ENCODE results near the gene ZNF99. TPM values are rescaled to one million over a fixed set of nuclear protein-coding genes. Genes with fewer than 3 reads are reported as not detected.
"Not testable (repeated sequence)": the region's sequence is repeated elsewhere in the genome, so short reads cannot be mapped to it uniquely, and the experiment has no call there.

Gene ZNF99
- polyA plus RNA-seq, 1 experiment = not detected

DNA sequence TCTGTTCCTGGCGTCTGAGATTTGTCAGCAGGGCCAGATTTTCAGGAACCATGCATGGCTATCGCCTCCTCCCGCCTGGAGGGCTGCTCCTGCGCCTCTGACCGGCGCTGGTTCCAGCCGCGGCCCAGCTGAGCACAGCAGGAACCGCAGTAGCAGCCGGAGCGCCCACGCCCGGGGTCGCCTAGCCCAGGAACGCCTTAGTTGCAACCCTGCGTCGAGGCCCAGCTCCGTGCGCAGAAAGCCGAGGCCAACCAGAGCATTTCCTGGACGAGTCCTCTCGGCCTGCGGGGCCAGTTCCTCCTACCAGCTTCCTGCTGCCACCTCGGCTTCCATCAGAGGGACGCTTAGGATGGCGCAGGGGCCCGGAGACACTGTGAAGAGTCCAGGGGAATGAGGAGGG lies 75.0 kb downstream of the ZNF99 start:
- TF ChIP-seq, protein P1, sequence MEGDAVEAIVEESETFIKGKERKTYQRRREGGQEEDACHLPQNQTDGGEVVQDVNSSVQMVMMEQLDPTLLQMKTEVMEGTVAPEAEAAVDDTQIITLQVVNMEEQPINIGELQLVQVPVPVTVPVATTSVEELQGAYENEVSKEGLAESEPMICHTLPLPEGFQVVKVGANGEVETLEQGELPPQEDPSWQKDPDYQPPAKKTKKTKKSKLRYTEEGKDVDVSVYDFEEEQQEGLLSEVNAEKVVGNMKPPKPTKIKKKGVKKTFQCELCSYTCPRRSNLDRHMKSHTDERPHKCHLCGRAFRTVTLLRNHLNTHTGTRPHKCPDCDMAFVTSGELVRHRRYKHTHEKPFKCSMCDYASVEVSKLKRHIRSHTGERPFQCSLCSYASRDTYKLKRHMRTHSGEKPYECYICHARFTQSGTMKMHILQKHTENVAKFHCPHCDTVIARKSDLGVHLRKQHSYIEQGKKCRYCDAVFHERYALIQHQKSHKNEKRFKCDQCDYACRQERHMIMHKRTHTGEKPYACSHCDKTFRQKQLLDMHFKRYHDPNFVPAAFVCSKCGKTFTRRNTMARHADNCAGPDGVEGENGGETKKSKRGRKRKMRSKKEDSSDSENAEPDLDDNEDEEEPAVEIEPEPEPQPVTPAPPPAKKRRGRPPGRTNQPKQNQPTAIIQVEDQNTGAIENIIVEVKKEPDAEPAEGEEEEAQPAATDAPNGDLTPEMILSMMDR (IDR thresholded peaks at IDR 0.05; ENCODE audit: insufficient read depth, low read depth, low read length) = no peak
- DNase-seq (ENCODE audit: low read depth) = no peak
- Histone ChIP-seq H3K36me3 (ENCODE audit: control insufficient read depth, insufficient read depth, low read length) (no peaks in the 10 kb centered on the region), H3K27me3 (ENCODE audit: control insufficient read depth, insufficient read depth, low read length) (no peaks in the 10 kb centered on the region), H3K4me3 (ENCODE audit: low read depth, low read length) (no peak overlapping the region)
- ChIA-PET POLR2A (no interaction called here), CTCF (no interaction called here)

DNA sequence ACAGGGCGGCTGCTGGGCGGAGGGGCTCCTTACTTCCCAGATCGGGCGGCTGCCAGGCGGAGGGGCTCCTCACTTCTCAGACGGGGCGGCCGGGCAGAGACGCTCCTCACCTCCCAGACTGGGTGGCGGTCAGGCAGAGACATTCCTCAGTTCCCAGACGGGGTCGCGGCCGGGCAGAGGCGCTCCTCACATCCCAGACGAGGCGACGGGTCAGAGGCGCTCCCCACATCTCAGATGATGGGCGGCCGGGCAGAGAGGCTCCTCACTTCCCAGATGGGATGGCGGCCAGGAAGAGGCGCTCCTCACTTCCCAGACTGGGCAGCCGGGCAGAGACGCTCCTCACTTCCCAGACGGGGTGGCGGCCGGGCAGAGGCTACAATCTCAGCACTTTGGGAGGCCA lies 80.9 kb downstream of the ZNF99 start:
- DNase-seq (ENCODE audit: low read depth); H3K4me3 ChIP-seq (ENCODE audit: low read depth, low read length); CTCF ChIA-PET: not testable (repeated sequence)

GRCh38 chr19:22702661-22703060 lies 81.3 kb downstream of the ZNF99 start:
- DNase-seq (ENCODE audit: low read depth); POLR2A ChIA-PET; H3K27me3 ChIP-seq (ENCODE audit: control insufficient read depth, insufficient read depth, low read length); H3K36me3 ChIP-seq (ENCODE audit: control insufficient read depth, insufficient read depth, low read length); H3K4me3 ChIP-seq (ENCODE audit: low read depth, low read length); CTCF ChIA-PET: not testable (repeated sequence)

More for the DNA sequence above, 80.9 kb downstream of the ZNF99 start:
- POLR2A ChIA-PET; H3K36me3 ChIP-seq (ENCODE audit: control insufficient read depth, insufficient read depth, low read length); H3K27me3 ChIP-seq (ENCODE audit: control insufficient read depth, insufficient read depth, low read length): not testable (repeated sequence)

Small RNA genes within 50 kb of the gene (small RNA-seq; reads per million reads assigned to genes)
- not detected for gene AC008626.1 (ENCODE audit: insufficient read length, low read depth, low replicate concordance)
- not detected for gene AC008626.2 (ENCODE audit: insufficient read length, low read depth, low replicate concordance)

Other genes starting within 250 kb of the ZNF99 start
- gene ZNF492, start 149.8 kb downstream of the ZNF99 start, polyA plus RNA-seq (2011; rRNA removed) = 0.07 and 0.09 TPM in 2 replicates
- not detected in 2 replicates for gene ZNF723, start 48.1 kb upstream of the ZNF99 start, polyA plus RNA-seq (2011; rRNA removed)
- gene ZNF728, start 219.0 kb upstream of the ZNF99 start, polyA plus RNA-seq (2011; rRNA removed) = not detected in 2 replicates